ENCODE measurements around the gene IRF3.

IRF3 gene

GRCh38 chr19:49688531-49689132 is 23.0 kb upstream of the IRF3 start:
- FAIRE-seq (no peak), DNase-seq (ENCODE audit: extremely low spot score, insufficient read length, low read depth) (no peak)

- no peak for DNase-seq (ENCODE audit: extremely low spot score, insufficient read length, low read depth)
- no peak for FAIRE-seq
Measured at GRCh38 chr19:49687566-49688316, 22.1 kb upstream of the IRF3 start.

GRCh38 chr19:49687150-49687549 is 21.5 kb upstream of the IRF3 start:
- no peak for FAIRE-seq
- DNase-seq (ENCODE audit: extremely low spot score, insufficient read length, low read depth) = no peak

GRCh38 chr19:49686503-49687088 is 20.9 kb upstream of the IRF3 start:
- DNase-seq (ENCODE audit: extremely low spot score, insufficient read length, low read depth) (no peak), FAIRE-seq (no peak)

- no peak for FAIRE-seq
Measured at GRCh38 chr19:49685845-49686332, 20.2 kb upstream of the IRF3 start.

GRCh38 chr19:49684983-49685553 is 19.4 kb upstream of the IRF3 start:
- DNase-seq (ENCODE audit: extremely low spot score, insufficient read length, low read depth) = no peak
- FAIRE-seq = no peak

More at GRCh38 chr19:49685845-49686332, 20.2 kb upstream of the IRF3 start:
- DNase-seq (ENCODE audit: extremely low spot score, insufficient read length, low read depth) = no peak

GRCh38 chr19:49684251-49684982 is 18.8 kb upstream of the IRF3 start:
- no peak for DNase-seq (ENCODE audit: extremely low spot score, insufficient read length, low read depth)
- no peak for FAIRE-seq

- FAIRE-seq (no peak), DNase-seq (ENCODE audit: extremely low spot score, insufficient read length, low read depth) (no peak)
Measured at GRCh38 chr19:49683814-49684250, 18.2 kb upstream of the IRF3 start.

GRCh38 chr19:49682274-49682673 is 16.6 kb upstream of the IRF3 start:
- no peak for DNase-seq (ENCODE audit: extremely low spot score, insufficient read length, low read depth)
- FAIRE-seq = no peak

GRCh38 chr19:49681830-49682229 is 16.2 kb upstream of the IRF3 start:
- DNase-seq (ENCODE audit: extremely low spot score, insufficient read length, low read depth) (no peak), FAIRE-seq (no peak)

- FAIRE-seq = peak; percentile 87
- peak; percentile 83 for DNase-seq (ENCODE audit: extremely low spot score, insufficient read length, low read depth)
Measured at GRCh38 chr19:49680421-49681351, 15.0 kb upstream of the IRF3 start.

- no peak for DNase-seq (ENCODE audit: extremely low spot score, insufficient read length, low read depth)
- FAIRE-seq = no peak
Measured at GRCh38 chr19:49679771-49680413, 14.2 kb upstream of the IRF3 start.

GRCh38 chr19:49678985-49679770 is 13.5 kb upstream of the IRF3 start:
- DNase-seq (ENCODE audit: extremely low spot score, insufficient read length, low read depth) (no peak), FAIRE-seq (no peak)

- DNase-seq (ENCODE audit: extremely low spot score, insufficient read length, low read depth) = no peak
- peak; percentile 80 for FAIRE-seq
Measured at GRCh38 chr19:49677901-49678674, 12.4 kb upstream of the IRF3 start.

GRCh38 chr19:49677231-49677900 is 11.7 kb upstream of the IRF3 start, which contains the start of gene PRMT1:
PRMT1 (plus strand) TSS chr19:49677271; CDS start chr19:49677281, 10 bp downstream.
- FAIRE-seq (peak; percentile 35), DNase-seq (ENCODE audit: extremely low spot score, insufficient read length, low read depth) (no peak)

- FAIRE-seq = peak; percentile 100
- peak; percentile 90 for DNase-seq (ENCODE audit: extremely low spot score, insufficient read length, low read depth)
Measured at GRCh38 chr19:49676784-49677230, 11.2 kb upstream of the IRF3 start.
